Lung (tissue), 12 donors: Measurements from ENCODE around the gene PCID2. TPM values are rescaled to one million over a fixed set of nuclear protein-coding genes. Genes with fewer than 3 reads are reported as not detected.

Source experiments
- ATAC-seq: fragments of 200-7000 bp; cut with Tn5 transposase; one replicate; pipeline ENCODE4 v1.9.1; 2020; ENCODE audit warnings: moderate number of reproducible peaks; ENCODE audit not compliant: insufficient read depth, low FRiP score
- DNase-seq, 3 donors: peaks; one replicate each; pipeline ENCODE4 v3.0.0-alpha.2; 2013 to 2017
- H3K27ac ChIP-seq, 2 donors: one replicate each; pipeline ENCODE4 v1.5.1; 2013; ENCODE audit warnings: mild to moderate bottlenecking in 2 of 2, moderate library complexity in 2 of 2, control low read depth in 1 of 2, inconsistent platforms in 1 of 2, low read depth in 1 of 2, low read length in 1 of 2
- H3K27me3 ChIP-seq, 3 donors: one replicate each; pipeline ENCODE4 v1.5.1; 2013; ENCODE audit warnings: low read length in 2 of 3; ENCODE audit not compliant: control insufficient read depth in 3 of 3, insufficient read depth in 3 of 3
- H3K36me3 ChIP-seq, 4 donors: one replicate each; pipeline ENCODE4 v1.5.1; 2013; ENCODE audit warnings: low read length in 4 of 4, mild to moderate bottlenecking in 1 of 4, moderate library complexity in 1 of 4; ENCODE audit not compliant: control insufficient read depth in 4 of 4, insufficient read depth in 4 of 4
- H3K4me1 ChIP-seq, 5 donors: one replicate each; pipeline ENCODE4 v1.5.1; 2013; ENCODE audit warnings: low read length in 5 of 5, mild to moderate bottlenecking in 2 of 5, moderate library complexity in 1 of 5; ENCODE audit not compliant: control insufficient read depth in 5 of 5, insufficient read depth in 5 of 5
- H3K4me3 ChIP-seq: one replicate; pipeline ENCODE4 v1.5.1; 2013; ENCODE audit warnings: mild to moderate bottlenecking, control low read depth, moderate library complexity
- H3K9ac ChIP-seq, 2 donors: one replicate each; pipeline ENCODE4 v1.5.1; 2013; ENCODE audit warnings: low read length in 2 of 2, control low read depth in 1 of 2; ENCODE audit not compliant: insufficient read depth in 1 of 2
- H3K9me3 ChIP-seq, 4 donors: one replicate each; pipeline ENCODE4 v1.5.1; 2013; ENCODE audit warnings: low read length in 3 of 4, mild to moderate bottlenecking in 1 of 4, moderate library complexity in 1 of 4; ENCODE audit not compliant: control insufficient read depth in 4 of 4, insufficient read depth in 3 of 4
- CTCF ChIP-seq: IDR thresholded peaks from 2 replicates; pipeline ENCODE4 v1.5.1; 2012; ENCODE audit warnings: mild to moderate bottlenecking; ENCODE audit errors: control extremely low read depth, extremely low read depth
- WGBS, 2 donors: extraction: QIAGEN DNeasy Blood & Tissue Kit; methylation state at CpG; one replicate each; pipeline ENCODE4 v1.1.7; 2013; 5-methylcytosine and 5-hydroxymethylcytosine counted together
- polyA plus RNA-seq, 2 donors: library from polyadenylated mRNA; stranded (reverse); fragments of 200-250 nt; gene quantifications; one replicate each; pipeline ENCODE4 v1.2.1, GENCODE V29; 2013
- total RNA-seq, 2 donors: library from RNA; depleted of rRNA in 1 of 2; stranded (reverse); fragments of >200 nt in 1 of 2; gene quantifications; one replicate each; pipeline ENCODE4 v1.2.1, GENCODE V29; 2014 to 2021
- donor health status: control.
- donor health status: control.
- donor health status: Bipolar disorder and iron deficiency.
- donor health status: healthy.
- donor health status: DM: yes; HTN: yes; CAD: no.

PCID2 gene
- total and polyA plus RNA-seq, 4 donors: 31.5 to 86.2 (median 37.3) TPM

DNA sequence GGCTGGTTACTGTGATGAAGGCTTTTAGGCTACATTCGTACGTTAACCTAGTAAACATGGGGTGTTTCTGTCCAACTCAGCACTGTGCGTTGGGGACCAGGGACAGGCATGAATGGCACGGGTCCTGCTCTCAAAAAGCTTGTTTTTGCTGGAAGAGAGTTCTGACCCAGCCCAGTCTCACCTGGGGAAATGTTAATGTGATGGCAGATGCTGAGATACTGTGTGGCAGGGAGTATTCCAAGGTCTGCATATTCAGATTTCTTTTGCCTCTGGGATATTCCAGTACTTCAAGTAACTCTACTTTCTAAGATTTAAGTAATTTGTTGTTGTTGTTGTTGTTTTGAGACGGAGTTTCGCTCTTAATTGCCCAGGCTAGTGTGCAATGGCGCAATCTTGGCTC, 14.6 kb upstream of the PCID2 start:
- Histone ChIP-seq H3K4me3 (no peak overlapping the region), H3K27ac (no peak overlapping the region), H3K4me1 (peaks cover 0 to 18% (median 15%) of the 10 kb centered on the region in 5 donors), H3K9me3 (no peaks in the 10 kb centered on the region), H3K9ac (no peak overlapping the region), H3K36me3 (peaks cover 2 to 42% (median 38%) of the 10 kb centered on the region in 4 donors), H3K27me3 (no peaks in the 10 kb centered on the region)
- ATAC-seq (no peak), DNase-seq (no peak)
- TF ChIP-seq CTCF: no peak
- 97 to 99% methylated on average over 7 of the region's 7 CpGs for WGBS, 2 donors

- Histone ChIP-seq H3K4me1 (peaks cover 0 to 25% (median 8%) of the 10 kb centered on the region in 5 donors), H3K36me3 (peaks cover 2 to 40% (median 32%) of the 10 kb centered on the region in 4 donors), H3K9me3 (no peaks in the 10 kb centered on the region), H3K9ac (no peak overlapping the region), H3K4me3 (no peak overlapping the region), H3K27ac (peak overlapping the region in 1 of 2 donors; percentile 42), H3K27me3 (no peaks in the 10 kb centered on the region)
- 91 to 97% methylated on average over 7 of the region's 7 CpGs for WGBS, 2 donors
- no peak for ATAC-seq
- DNase-seq: no peak
- TF ChIP-seq CTCF: no peak
These were observed 12.4 kb upstream of the PCID2 start for GRCh38 chr13:113220877-113221276.

DNA sequence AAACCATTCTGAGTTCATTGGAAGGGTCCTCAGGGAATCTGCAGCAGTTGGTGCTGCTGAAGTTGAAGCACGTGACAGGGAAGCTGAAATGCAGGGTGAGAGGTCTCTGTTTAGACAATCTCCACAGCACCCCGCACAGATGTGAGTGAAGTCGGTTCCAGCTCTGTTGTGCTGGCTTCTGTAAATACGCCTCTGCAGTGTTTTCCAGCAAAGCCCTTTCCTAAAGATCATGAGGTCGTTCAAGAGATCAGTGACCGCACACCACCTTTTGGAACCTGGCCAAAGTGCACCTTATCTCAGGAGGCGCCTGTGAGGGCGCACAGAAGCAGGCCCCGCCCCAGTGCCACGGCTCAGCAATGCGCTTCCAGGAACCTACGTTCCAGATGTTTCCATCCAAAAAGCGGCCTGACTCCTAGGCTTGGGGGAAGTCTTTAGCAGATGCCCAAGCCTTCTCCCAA, 11.7 kb upstream of the PCID2 start:
- Histone ChIP-seq H3K36me3 (peaks cover 0 to 33% (median 27%) of the 10 kb centered on the region in 4 donors), H3K27me3 (no peaks in the 10 kb centered on the region), H3K9ac (peak overlapping the region in 1 of 2 donors; percentile 1), H3K27ac (peak overlapping the region; percentile 42 to 49), H3K9me3 (peaks cover 0 to 2% (median 0%) of the 10 kb centered on the region in 4 donors), H3K4me1 (peaks cover 0 to 29% (median 15%) of the 10 kb centered on the region in 5 donors), H3K4me3 (no peak overlapping the region)
- ATAC-seq: no peak
- DNase-seq: peak in 2 of 3 donors; percentile 29 to 31
- 68 to 78% methylated on average over 13 of the region's 13 CpGs for WGBS, 2 donors
- no peak for TF ChIP-seq CTCF
